ENCODE results near the gene BMP8A. TPM values are rescaled to one million over a fixed set of nuclear protein-coding genes. Genes with fewer than 3 reads are reported as not detected.

BMP8A gene
- total and polyA plus RNA-seq, 2 of the 8 experiments (the other 6 are each of a cell fraction or from before 2014, with no cell fraction given): 0.38 to 0.43 TPM

DNA sequence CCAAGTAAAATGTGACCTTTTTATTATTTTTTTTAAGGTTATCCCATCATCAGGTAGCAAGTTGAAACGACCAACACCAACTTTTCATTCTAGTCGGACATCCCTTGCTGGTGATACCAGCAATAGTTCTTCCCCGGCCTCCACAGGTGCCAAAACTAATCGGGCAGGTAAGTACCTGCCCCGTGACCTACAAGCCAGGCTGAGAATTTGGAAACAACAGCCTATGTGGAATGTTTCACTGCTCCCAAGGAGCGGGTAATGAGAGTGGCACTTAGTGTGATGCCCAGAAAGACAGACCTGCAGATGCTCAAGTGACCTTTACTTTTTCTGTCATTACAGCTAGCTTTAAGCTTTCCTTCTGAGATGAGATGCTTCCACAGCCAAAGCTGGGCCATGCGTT is 6.9 kb upstream of the BMP8A start (continued):
- TF ChIP-seq, protein P1, sequence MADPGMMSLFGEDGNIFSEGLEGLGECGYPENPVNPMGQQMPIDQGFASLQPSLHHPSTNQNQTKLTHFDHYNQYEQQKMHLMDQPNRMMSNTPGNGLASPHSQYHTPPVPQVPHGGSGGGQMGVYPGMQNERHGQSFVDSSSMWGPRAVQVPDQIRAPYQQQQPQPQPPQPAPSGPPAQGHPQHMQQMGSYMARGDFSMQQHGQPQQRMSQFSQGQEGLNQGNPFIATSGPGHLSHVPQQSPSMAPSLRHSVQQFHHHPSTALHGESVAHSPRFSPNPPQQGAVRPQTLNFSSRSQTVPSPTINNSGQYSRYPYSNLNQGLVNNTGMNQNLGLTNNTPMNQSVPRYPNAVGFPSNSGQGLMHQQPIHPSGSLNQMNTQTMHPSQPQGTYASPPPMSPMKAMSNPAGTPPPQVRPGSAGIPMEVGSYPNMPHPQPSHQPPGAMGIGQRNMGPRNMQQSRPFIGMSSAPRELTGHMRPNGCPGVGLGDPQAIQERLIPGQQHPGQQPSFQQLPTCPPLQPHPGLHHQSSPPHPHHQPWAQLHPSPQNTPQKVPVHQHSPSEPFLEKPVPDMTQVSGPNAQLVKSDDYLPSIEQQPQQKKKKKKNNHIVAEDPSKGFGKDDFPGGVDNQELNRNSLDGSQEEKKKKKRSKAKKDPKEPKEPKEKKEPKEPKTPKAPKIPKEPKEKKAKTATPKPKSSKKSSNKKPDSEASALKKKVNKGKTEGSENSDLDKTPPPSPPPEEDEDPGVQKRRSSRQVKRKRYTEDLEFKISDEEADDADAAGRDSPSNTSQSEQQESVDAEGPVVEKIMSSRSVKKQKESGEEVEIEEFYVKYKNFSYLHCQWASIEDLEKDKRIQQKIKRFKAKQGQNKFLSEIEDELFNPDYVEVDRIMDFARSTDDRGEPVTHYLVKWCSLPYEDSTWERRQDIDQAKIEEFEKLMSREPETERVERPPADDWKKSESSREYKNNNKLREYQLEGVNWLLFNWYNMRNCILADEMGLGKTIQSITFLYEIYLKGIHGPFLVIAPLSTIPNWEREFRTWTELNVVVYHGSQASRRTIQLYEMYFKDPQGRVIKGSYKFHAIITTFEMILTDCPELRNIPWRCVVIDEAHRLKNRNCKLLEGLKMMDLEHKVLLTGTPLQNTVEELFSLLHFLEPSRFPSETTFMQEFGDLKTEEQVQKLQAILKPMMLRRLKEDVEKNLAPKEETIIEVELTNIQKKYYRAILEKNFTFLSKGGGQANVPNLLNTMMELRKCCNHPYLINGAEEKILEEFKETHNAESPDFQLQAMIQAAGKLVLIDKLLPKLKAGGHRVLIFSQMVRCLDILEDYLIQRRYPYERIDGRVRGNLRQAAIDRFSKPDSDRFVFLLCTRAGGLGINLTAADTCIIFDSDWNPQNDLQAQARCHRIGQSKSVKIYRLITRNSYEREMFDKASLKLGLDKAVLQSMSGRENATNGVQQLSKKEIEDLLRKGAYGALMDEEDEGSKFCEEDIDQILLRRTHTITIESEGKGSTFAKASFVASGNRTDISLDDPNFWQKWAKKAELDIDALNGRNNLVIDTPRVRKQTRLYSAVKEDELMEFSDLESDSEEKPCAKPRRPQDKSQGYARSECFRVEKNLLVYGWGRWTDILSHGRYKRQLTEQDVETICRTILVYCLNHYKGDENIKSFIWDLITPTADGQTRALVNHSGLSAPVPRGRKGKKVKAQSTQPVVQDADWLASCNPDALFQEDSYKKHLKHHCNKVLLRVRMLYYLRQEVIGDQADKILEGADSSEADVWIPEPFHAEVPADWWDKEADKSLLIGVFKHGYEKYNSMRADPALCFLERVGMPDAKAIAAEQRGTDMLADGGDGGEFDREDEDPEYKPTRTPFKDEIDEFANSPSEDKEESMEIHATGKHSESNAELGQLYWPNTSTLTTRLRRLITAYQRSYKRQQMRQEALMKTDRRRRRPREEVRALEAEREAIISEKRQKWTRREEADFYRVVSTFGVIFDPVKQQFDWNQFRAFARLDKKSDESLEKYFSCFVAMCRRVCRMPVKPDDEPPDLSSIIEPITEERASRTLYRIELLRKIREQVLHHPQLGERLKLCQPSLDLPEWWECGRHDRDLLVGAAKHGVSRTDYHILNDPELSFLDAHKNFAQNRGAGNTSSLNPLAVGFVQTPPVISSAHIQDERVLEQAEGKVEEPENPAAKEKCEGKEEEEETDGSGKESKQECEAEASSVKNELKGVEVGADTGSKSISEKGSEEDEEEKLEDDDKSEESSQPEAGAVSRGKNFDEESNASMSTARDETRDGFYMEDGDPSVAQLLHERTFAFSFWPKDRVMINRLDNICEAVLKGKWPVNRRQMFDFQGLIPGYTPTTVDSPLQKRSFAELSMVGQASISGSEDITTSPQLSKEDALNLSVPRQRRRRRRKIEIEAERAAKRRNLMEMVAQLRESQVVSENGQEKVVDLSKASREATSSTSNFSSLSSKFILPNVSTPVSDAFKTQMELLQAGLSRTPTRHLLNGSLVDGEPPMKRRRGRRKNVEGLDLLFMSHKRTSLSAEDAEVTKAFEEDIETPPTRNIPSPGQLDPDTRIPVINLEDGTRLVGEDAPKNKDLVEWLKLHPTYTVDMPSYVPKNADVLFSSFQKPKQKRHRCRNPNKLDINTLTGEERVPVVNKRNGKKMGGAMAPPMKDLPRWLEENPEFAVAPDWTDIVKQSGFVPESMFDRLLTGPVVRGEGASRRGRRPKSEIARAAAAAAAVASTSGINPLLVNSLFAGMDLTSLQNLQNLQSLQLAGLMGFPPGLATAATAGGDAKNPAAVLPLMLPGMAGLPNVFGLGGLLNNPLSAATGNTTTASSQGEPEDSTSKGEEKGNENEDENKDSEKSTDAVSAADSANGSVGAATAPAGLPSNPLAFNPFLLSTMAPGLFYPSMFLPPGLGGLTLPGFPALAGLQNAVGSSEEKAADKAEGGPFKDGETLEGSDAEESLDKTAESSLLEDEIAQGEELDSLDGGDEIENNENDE (IDR thresholded peaks at IDR 0.05; ENCODE audit: insufficient replicate concordance, low read length): no peak
- TF ChIP-seq YY1 (IDR thresholded peaks at IDR 0.05; ENCODE audit: low read depth, low read length) (no peak), SIN3A (conservative IDR thresholded peaks at IDR 0.05 in 1 of 2, IDR thresholded peaks at IDR 0.05 in 1 of 2; ENCODE audit: low read depth in 1 of 2, low read length in 2 of 2) (no peak)

Data from H1 (cell line).